ENCODE results near the gene FAM124A.

GRCh38 chr13:51303882-51304281 is 81.7 kb downstream of the FAM124A start:
- TF ChIP-seq EZH2 (IDR thresholded peaks at IDR 0.05; ENCODE audit: borderline replicate concordance, low read depth, low read length, severe bottlenecking) (no peak), CTCF (IDR thresholded peaks at IDR 0.05; ENCODE audit: borderline replicate concordance, extremely low read depth, low read length, poor library complexity, severe bottlenecking) (no peak)
